Measurements from ENCODE around the gene MGAT4D.

MGAT4D gene

GRCh38 chr4:140408974-140409373 is 89.1 kb downstream of the MGAT4D start:
- H3K4me3 ChIP-seq (replicated peaks; ENCODE audit: low read depth, low read length) = no peak overlapping the region
- no peak for DNase-seq (ENCODE audit: extremely low read depth, low read depth)
- no peak for TF ChIP-seq CTCF (IDR thresholded peaks at IDR 0.05; ENCODE audit: low read depth, low read length, missing control alignments)

- DNase-seq (ENCODE audit: extremely low read depth, low read depth) = no peak
- H3K4me3 ChIP-seq (replicated peaks; ENCODE audit: low read depth, low read length) = no peak overlapping the region
- no peak for TF ChIP-seq CTCF (IDR thresholded peaks at IDR 0.05; ENCODE audit: low read depth, low read length, missing control alignments)
Observed at GRCh38 chr4:140406292-140406691, 91.8 kb downstream of the MGAT4D start.

- TF ChIP-seq CTCF (IDR thresholded peaks at IDR 0.05; ENCODE audit: low read depth, low read length, missing control alignments) = no peak
- no peak for DNase-seq (ENCODE audit: extremely low read depth, low read depth)
- H3K4me3 ChIP-seq (replicated peaks; ENCODE audit: low read depth, low read length) = no peak overlapping the region
Observed at GRCh38 chr4:140400111-140400510, 98.0 kb downstream of the MGAT4D start.

GRCh38 chr4:140395668-140396067 is 102.4 kb downstream of the MGAT4D start:
- no peak for DNase-seq (ENCODE audit: extremely low read depth, low read depth)
- no peak overlapping the region for H3K4me3 ChIP-seq (replicated peaks; ENCODE audit: low read depth, low read length)
- TF ChIP-seq CTCF (IDR thresholded peaks at IDR 0.05; ENCODE audit: low read depth, low read length, missing control alignments) = no peak
